ENCODE data around the gene SNX32.

Gene SNX32

DNA sequence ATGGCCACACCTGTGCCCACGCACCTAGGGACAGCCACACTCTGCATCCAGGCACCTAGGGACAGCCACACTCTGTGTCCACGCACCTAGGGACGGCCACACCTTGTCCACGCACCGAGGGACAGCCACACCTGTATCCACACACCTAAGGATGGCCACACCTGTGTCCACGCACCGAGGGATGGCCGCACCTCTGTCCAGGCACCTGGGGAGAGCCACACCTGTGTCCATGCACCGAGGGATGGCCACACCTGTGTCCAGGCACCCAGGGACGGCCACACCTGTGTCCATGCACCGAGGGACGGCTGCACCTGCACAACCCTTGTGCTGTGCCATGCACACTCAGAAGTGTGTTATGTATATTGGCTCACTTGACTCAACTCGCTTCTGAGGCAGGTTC, 36.1 kb upstream of the SNX32 start:
- DNase-seq, result no peak

DNA sequence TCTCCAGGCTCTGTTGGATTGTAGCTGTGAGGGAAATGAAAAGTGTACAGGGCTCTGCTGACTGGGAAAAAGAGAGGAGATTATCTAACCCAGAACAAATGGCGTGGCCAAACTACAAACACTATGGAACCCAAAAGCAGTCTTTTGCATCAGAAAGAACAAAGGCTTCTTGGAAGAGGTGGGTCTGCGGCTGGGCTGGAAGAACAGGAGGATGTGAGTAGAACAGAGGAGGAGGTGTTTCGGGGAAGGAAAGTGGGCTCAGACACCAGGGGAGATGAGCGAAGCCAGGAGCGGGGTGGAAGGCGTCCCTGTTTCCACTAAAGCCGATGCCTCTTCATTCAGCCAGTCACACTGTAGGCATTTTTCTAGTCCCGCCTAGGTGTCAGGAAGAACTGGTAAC, 34.9 kb upstream of the SNX32 start:
- no peak for DNase-seq

DNA sequence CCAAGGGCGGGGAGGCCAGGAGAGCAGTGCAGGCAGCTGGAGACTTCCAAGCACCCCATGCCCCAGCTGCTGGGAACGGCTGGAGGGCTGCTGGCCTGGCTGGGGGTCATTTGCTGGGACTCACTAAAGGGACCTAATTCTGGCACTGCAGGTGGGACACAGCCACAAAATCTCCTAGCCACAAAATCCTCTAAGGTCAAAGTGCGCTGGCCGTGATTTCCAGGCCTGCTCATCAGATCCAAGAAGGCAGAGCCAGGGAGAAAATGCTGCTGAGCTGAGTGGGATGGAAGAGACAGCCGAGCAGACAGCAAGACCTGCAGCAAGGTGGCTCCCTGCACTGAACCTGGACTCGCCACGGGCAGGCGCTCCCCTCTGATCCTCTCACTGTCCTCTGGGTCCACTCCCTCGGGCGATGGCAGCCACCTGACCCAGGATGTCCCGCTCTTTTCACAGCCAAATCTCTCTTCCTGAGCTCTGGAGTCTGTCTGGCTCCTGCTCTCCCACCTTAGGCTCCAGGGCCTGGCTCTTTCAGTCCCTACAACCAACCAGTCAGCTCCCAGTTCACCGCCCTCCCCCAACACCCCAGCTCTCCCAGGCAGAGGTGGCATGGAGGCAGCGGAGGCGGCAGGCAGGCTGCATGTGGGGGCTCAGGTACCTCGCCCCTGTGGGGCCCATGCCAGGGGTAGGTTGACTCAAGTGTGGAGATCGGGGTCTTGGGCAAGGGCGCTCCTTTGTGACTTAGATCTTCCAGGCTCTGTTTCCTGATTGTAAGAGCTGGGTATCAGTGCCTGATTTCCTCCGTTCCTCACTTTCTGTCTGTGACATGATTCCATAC, 32.4 kb upstream of the SNX32 start:
- DNase-seq, result no peak

DNA sequence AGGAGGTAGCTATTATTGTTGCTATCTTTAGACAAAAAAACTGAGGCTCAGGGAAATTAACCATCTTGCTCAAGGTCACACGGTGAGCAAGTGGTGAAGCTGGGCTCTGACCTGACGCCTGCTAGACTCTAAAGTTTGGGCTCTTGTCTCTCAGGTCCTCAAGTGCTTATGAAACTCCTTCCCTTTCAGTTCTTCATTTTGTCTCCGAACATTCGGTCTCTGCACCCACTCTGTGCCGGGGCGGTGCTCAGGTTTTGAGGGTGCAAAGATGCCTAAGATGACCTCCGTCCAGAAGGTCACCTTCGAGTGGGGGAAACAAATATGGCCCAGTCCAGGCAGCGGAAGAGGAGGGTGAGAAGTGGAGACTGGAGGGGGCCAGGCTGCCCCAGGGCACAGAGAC, 30.9 kb upstream of the SNX32 start:
- DNase-seq, result no peak

DNA sequence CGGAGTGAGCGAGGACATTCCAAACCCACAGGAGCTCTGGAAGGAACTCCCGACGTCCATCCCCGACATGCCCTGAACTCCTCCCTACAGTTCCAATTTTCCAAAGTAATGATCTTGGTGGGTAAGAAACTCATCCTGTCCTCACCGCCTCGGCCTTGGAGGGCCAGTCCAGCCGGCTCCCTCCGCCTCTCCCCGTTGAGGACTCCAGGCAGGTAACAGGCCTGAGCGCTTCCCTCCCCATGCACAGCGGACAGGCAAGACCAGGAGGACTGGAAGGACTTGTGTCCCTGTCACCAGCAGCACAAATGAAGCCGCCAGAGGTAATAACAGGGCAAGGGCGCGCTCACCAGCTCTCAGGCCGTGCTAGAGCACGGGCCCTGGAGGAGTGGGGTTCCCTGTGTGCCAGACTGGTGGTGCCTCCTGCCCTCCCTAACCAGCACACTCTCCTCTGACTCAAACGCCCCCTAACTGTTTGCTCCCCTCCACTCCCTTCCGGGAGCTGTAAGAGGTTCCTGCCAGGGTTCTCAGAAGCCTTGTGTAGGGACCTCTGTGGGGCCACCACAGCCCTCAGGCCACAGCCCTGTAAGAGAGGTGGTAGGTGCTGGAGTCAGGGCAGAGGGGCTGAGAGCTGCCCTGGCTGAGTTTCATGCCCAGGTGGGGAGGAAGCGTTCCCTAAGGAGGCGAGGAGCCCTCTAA, 29.8 kb upstream of the SNX32 start:
- DNase-seq, result no peak

DNA sequence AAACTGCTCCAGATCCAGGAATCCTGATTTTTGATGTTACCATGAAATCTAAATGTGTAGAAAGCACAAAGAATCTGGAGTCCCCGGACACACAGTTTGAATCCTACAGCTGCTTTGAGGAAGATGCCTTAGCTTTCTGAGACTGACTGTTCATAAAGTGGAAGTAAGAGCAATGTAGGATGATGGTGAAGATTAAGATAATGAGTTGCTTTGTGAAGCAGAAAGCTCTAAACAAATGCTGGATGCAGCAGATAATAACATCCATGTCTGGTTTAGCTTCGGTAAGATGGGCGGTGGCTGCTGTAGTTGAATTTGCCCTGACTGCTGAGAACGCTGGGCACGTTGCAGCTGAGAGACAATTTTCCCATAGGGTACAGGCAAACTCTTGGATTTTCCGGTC, 26.8 kb upstream of the SNX32 start:
- no peak for DNase-seq

DNA sequence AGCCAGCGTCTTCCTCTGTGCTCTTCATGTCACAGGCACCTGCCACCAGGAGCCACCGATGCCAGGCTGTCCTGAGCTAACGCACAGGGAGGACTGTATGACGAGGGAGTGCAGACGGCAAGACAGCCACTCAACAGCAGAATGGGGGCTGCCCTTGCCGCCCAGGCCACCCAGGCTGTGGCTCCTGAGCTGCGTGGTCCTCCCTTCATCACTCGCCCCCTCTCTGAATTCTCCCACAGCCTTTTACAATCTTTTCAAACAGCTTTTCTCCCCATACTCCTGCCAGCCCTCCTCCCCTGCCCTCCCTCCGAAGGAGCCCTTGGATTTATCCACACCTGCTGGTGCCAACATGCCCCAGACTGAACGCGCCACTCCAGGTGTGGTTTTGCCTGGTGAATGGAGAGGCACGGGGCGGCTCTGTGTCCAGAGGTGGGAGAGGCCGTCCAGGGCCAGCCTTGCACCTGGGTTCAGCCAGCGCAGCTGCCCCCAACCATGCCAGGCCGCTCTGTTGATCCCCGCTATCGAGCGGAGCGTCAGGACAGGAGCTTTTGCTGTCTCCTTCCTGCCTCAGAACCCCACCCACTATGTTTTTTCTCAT, 24.9 kb upstream of the SNX32 start:
- DNase-seq, result no peak

DNA sequence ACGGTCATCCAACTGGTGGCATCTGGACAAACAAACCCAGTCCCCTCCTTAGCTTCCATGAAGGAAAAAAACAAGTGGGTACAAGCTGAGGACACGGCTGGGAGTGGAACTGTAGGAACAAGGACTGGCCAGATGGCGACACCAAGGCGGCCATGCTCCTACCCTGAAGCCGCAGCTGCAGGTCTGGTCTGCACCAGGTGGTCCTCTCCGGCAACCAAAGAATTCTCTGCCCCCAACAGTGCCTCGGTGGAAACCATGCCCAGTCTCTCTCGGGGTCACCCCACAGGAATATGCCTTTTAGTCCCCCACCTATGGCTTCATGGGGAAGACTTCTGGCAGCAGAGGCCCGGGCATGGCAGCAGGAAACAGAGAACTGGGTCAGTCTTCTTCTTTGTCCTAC, 24.3 kb upstream of the SNX32 start:
- DNase-seq, result no peak

DNA sequence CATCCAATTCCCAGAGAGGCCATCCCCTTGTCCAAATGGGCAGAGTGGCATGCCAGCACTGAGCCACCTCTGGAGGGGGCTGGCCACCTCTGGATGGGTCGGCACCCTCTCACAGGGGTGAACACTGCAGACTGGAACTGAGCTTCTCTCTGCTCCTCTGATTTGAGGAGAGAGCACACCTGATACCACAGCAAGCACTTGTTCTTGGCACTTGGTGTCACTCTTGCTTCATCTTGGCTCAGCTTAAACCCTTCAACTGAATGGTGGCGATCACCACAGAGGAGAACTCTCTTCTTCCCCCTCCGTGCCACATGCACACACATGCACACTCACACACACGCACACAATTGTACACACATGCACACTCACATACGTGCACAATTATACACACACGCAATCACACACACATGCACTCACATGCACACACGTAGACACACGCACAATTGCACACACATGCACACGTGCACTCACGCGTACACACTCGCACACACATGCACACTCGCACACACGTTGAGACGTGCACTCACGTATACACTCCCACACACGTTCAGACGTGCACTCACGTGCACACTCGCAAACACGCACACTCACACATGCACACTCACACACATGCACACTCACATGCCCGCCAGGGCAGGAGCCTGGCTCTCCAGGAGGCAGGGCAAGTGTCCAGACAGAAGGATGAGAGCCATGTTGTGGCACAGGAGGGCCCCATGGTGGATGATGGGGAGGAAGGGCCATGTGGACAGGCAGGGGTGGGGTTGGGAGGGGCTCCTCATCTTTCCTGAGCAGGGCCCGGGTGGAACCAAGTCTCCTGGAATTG, 23.5 kb upstream of the SNX32 start:
- no peak for DNase-seq

DNA sequence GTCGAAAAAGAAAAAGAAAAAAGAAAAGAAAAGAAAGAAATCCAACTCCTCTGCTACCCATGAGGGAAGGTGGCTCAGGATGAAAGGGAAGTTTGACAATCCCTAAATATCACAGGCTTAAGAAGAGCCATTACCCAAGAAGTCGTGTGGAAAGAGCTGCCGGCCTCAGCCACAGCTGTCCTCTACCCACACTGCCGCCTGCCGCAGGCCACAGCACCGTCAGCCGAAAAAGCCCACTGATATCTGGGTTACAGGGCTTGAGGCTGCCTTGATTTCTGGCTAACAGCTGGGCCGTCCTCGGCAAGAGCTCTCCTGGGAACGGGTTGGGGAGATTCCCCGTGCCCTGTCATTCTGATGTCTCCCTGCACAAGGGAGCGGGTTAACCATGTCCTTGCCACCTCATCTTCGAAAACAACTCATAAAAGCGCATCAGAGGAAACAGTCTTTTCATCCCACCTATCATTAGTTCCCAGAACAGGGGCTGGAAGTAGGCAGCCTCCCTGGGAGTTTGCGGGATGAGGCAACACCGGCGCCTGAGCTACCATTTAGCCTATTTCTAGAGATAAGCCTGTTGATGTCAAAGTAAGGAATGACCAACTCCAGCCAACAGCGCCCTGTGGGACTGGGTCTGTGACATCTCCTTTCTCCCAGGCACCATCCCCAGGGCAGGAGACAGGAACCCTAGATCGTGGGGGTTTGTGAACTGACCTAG, 21.8 kb upstream of the SNX32 start:
- no peak for DNase-seq

DNA sequence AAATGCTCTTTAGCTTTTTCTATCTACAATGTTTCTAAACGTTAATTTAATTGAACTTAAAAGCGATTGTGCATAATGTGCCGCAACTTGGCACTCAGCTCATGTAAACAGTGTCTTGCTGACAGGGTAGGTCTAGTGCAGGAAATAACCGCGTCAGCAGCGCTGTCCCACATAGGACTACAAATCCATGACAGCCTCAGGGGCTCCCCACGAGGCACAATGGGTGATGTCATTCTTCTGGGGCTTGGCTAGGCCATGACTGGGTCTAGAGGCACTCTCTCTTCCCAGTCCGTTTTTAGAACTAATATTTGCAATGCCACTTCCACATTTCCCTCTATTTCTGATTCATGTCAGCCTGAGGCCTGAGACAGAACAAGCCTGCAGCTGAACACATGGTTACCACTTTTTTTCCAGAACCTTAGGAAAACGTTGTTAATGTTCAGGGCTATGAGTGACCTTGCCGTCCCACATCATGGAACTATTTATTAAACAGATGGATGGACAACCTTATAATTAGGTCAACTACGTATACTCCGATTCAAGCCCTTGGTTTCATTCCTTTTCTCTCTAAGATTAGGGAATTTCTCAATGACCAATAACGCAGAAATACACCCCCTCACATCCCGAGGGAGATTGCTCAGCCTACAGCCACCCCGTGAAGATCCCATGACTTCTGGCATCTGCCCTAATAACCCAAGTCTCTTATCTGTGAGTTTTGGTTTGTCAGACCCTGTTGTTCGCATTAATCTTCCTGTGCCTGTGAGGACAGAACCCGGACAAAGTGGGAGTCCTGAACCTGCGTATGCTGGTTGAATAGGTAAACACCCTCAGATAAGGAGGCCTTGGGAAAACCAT, 19.4 kb upstream of the SNX32 start:
- no peak for DNase-seq

DNA sequence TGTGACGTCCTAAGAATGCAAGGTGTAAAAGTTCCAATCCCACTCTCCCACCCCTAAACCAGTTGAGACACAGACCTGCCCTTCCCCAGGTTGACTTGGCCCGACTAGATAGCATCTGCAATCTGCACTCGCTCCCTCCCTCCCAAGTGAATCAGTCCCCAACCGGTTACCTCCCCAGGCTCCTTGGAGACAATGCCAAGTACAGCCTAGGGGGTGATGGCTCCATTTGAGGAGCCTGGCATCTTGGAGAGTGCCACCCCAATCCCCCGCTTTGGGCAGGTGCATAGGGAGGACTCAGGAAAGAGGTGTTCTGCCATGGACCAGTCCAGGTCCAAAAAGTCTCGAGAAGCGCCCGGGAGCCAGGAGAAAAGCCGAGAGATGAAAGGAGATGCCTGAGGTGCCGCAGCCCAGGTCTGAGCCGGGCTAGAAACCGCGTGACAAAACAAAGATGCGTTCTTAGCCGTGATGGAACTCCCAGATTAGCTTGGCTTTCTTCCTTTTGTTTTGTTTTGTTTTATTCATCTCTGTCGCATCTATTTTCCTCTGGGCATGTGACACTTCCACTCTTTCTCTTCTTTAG, 18.7 kb upstream of the SNX32 start:
- DNase-seq, result no peak

DNA sequence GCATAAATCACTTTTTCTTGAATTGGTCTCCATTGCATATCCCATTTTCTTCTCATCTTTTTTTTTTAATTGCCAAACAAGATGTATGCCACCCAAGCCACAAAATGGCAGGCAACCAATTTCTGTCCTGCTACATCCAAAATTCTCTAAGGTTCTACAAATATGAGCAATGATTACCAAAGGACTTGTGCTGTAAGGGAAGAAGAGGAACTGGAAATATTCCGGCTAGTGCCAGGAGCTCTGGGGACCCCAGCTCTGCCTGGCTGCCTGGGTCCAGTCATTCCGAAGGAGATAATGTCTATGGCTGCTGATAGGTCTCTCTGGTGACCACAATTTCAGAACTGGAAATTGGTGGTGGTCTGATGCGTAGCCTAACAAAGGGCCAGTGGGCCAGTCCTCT, 17.1 kb upstream of the SNX32 start:
- DNase-seq, result no peak

DNA sequence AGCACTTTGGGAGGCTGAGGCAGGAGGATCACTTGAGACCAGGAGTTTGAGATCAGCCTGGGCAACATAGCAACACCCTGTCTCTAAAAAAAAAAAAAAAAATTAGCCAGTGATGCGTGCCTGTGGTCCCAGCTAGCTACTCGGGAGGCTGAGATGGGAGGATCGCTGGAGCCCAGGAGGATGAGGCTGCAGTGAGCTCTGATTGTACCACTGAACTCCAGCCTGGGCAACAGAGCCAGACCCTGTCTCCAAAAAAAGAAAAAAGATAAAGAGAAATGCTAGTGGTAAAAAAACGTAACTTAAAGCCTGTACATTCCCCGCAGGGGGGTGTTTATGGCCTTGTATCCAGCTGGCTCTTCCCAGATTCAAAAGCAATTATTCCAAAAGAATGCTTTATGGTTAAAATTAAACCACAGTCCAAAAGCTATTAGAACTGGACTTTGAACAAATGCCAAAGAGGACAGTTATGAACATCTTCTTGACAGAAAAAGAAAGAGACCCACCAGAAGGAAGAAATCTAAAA, 16.4 kb upstream of the SNX32 start:
- no peak for DNase-seq

DNA sequence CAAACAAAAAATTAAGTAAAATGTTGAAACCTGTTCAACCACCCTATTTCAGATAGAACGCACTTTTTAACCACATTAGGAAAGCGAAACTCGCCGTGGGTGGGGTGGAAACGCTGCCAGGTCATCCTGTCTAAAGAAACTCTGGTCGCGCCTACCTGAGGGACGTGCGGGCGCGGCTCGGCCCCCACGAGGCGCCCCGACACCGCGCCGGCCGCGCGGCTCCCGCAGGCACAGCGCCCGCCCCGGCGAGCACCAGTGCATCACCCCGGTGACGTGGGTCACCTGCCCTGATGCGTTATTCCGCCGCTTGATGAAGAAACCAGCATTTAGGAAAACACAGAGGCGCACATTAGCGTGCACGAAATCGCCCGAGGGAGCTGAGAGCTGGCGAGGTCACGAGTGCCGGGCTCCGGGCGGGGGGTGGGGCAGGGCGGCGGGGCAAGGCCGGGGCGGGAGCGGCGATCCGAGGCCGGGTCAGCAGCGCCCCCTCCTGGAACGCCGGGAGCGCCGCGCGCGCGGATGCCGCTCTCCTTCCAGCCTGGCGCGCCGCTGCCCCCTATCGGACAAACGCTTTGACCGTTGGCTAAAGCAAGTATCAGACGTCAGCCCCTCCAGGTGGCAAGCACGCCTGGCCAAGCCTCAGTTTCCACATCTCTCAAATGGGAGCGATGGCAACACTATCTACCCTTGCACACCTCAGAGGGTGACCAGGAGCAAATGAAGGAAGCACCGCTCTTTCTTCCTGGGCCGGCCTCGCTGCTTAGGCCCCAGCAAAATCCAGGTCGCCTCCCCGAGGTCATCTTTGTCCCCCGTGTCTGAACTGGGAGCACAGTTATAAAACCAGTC, 15.7 kb upstream of the SNX32 start:
- peak; percentile 99 for DNase-seq

DNA sequence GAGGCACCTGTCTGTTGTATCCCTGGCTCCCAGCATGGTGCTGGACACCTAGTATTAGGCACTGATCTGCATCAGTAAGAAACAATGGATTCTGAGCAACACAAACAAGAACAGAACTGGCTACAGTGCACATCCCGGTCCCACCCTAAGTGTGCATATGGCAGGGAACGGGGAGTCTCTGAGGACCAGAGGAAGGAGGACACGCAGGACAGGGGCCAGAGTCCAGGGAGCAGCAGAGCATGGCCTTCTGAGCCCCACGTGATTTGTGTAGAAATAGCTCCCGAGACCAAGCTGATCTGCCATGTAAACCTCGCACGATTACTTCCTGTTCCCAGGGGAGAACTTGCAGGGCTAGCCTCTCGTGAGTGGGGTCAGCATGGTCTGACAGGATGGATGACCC, 12.7 kb upstream of the SNX32 start:
- no peak for DNase-seq

DNA sequence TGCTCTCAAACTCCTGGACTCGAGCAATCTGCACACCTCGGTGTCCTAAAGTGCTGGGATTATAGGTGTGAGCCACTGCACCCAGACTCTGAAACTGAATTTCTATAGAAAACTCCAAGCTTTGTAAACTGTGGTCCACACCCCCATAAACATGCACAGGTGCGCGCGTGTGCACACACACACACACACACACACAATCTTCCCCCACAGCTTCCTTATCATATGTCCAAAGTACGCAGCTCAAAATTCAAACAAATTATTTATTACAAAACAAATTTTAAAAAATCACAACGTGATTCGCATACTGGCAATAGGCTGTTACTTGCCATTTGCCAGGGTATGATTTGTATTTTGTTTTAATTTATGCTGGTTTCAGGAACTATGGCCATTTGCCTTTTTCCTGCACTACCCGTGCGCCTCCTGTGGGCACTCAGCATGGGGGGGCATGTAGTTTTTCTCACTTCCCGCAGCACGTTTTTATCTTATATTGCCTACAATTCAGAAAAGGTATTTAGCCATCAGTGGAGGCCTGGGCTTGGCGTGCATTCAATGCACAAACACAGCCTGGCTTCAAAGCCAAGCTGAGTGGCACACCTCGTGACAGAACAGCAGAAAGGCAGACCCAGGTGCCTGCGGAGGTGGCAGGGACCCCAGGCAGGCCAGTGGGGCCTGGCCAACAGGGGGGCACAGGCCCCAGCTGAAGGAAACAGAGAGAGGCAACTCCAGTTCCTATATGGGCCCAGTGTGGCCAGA, 10.8 kb upstream of the SNX32 start:
- DNase-seq, result no peak

DNA sequence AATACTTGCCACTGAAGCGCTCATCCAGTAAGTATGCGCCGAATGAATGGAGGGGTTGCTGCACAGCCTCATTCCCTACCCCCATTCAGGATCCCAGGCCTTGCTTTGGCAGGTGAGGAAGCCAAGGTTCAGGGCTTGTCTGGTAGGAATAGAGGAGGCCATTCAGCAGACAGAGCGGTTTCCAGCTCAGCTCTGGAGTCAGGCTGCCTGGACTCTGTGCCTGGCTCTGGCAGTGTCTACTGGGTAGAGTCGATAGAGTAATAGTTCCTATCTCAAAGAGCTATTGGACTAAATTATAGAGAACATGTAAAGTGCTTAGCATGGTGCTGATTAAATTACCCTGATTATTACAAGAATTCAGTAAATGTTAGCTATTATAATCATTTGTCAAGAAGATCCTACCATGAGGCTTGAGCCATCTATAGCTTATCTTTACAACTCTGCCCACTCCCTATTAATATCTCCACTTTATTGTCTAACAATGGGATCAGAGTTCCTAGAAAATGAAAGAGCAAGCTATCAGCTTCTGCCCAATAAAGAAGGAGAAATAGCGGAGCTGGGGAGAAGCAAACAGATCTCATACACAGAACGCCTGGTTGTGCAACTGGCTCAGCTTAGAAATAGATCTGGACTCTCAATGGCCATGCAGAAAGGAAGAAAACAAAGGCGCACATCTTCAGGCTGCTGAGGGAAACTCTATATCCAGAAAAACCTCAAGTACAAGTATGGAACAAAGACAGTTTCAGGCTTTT, 6.6 kb upstream of the SNX32 start:
- DNase-seq, result no peak

DNA sequence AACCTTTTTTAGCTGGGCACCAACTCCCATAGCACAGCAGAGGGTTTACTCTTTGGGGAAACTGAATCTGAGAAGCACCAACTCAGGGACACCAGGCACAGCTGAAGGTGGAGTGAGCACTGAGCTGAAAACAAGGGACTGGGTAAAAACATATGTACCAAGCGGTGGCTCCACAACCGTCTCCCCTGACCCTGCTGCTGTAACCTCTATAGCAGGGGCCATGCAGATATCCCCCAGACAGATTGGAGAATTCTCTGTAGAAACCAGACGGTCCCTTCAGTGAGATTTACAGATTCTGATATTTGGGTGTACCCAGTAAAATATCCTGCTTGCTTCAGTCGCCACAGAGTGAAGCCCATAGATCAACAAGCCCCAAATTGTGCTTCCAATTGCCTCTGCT, 4.3 kb upstream of the SNX32 start:
- no peak for DNase-seq

Measured in activated CD8-positive, alpha-beta memory T cell treated with anti-CD3 and anti-CD28 coated beads for 24 hours (primary cell).